Endothelial cell of umbilical vein (primary cell): ENCODE measurements around the gene LAMA5. TPM values are rescaled to one million over a fixed set of nuclear protein-coding genes. Genes with fewer than 3 reads are reported as not detected.

Experiments used
- BruUV-seq: library from RNA; stranded (reverse); fragments of 400-500 nt; replicated peaks from 2 replicates; lab custom pipeline; 2021; lab: Mats Ljungman, UMichigan
- CTCF ChIA-PET: fragments of 300-600, 350-600 bp; sonication (Branson Sonifier 250); formaldehyde crosslinking; loops from one replicate; lab custom pipeline; 2021; ENCODE audit warnings: antibody characterized with exemption, inconsistent platforms; lab: Charles Lee
- POLR2A ChIA-PET: fragments of 300-600, 350-600 bp; sonication (Branson Sonifier 250); formaldehyde crosslinking; loops from one replicate; lab custom pipeline; 2021; ENCODE audit warnings: antibody characterized with exemption, inconsistent platforms; lab: Charles Lee
- DNase-seq: peaks from one replicate; pipeline ENCODE4 v3.0.0-alpha.2; 2011; ENCODE audit warnings: low read depth, low spot score
- FAIRE-seq: peaks from 2 replicates; lab custom pipeline; 2011; peaks lifted over from hg19 to GRCh38; lab: Jason Lieb, UNC
- H2AFZ ChIP-seq: 2 replicates; pipeline ENCODE4 v1.6.0; 2012; ENCODE audit warnings: low read depth, low read length, control low read depth, inconsistent platforms
- H3K27ac ChIP-seq: 2 replicates; pipeline ENCODE4 v1.5.1; 2011; ENCODE audit warnings: low read depth, mild to moderate bottlenecking, control low read depth, low read length, moderate library complexity; ENCODE audit not compliant: insufficient read depth
- H3K27me3 ChIP-seq, 2 experiments: 2 replicates each; pipeline versions ENCODE4 v1.6.0 to v1.6.1; 2011; ENCODE audit warnings: low read length in 2 of 2, mixed read lengths in 1 of 2; ENCODE audit not compliant: control insufficient read depth in 2 of 2, insufficient read depth in 2 of 2
- H3K36me3 ChIP-seq, 2 experiments: 2 replicates in 1 of 2; 3 replicates in 1 of 2; pipeline ENCODE4 v1.5.1; 2011; ENCODE audit warnings: low read length in 2 of 2, mild to moderate bottlenecking in 1 of 2, moderate library complexity in 1 of 2; ENCODE audit not compliant: control insufficient read depth in 2 of 2, insufficient read depth in 2 of 2; ENCODE audit errors: extremely low read depth in 1 of 2
- H3K4me1 ChIP-seq: 3 replicates; pipeline ENCODE4 v1.5.1; 2011; ENCODE audit warnings: mild to moderate bottlenecking, low read length; ENCODE audit not compliant: control insufficient read depth, insufficient read depth; ENCODE audit errors: extremely low read depth
- H3K4me2 ChIP-seq: 2 replicates; pipeline ENCODE4 v1.6.1; 2011; ENCODE audit warnings: low read length, control low read depth, mixed read lengths; ENCODE audit not compliant: insufficient read depth
- H3K4me3 ChIP-seq, 3 experiments: fragments of 200-600 bp in 1 of 3; sonication (generic), shearing (Covaris generic) in 1 of 3; replicated peaks in 1 of 3; 2 replicates each; pipeline ENCODE4 v1.5.1; 2011 to 2016; ENCODE audit warnings: control low read depth in 3 of 3, low read length in 3 of 3, mild to moderate bottlenecking in 2 of 3, inconsistent platforms in 1 of 3, low read depth in 1 of 3, moderate library complexity in 1 of 3; ENCODE audit not compliant: insufficient read depth in 1 of 3
- H3K79me2 ChIP-seq: 2 replicates; pipeline ENCODE4 v1.6.0; 2012; ENCODE audit warnings: low read length, inconsistent platforms; ENCODE audit not compliant: control insufficient read depth, insufficient read depth
- H3K9ac ChIP-seq: replicated peaks from 2 replicates; pipeline ENCODE3; 2011; ENCODE audit warnings: low read length, control low read depth; ENCODE audit not compliant: insufficient read depth; ENCODE audit errors: extremely low read depth
- H3K9me1 ChIP-seq: replicated peaks from 3 replicates; pipeline ENCODE4 v1.6.0; 2011; ENCODE audit warnings: mild to moderate bottlenecking, low read length; ENCODE audit not compliant: control insufficient read depth, insufficient read depth; ENCODE audit errors: extremely low read depth
- H3K9me3 ChIP-seq: replicated peaks from 2 replicates; pipeline ENCODE4 v1.5.1; 2012; ENCODE audit warnings: low read length, inconsistent platforms; ENCODE audit not compliant: control insufficient read depth, insufficient read depth
- H4K20me1 ChIP-seq: replicated peaks from 2 replicates; pipeline ENCODE3; 2011; ENCODE audit warnings: mild to moderate bottlenecking, low read length; ENCODE audit not compliant: control insufficient read depth, insufficient read depth; ENCODE audit errors: extremely low read depth
- EZH2 ChIP-seq: IDR thresholded peaks from 2 replicates; pipeline ENCODE4 v1.6.1; 2012; ENCODE audit warnings: borderline replicate concordance, low read depth, mild to moderate bottlenecking, moderate library complexity, low read length, inconsistent platforms; ENCODE audit not compliant: severe bottlenecking
- FOS ChIP-seq: IDR thresholded peaks from 2 replicates; pipeline ENCODE4 v1.6.1; 2011; ENCODE audit warnings: mild to moderate bottlenecking, low read length, moderate library complexity, borderline replicate concordance; ENCODE audit not compliant: insufficient read depth
- GATA2 ChIP-seq: IDR thresholded peaks from 2 replicates; pipeline ENCODE4 v1.7.0; 2011; ENCODE audit warnings: low read depth, mild to moderate bottlenecking, moderate library complexity, mixed read lengths, low read length; ENCODE audit not compliant: insufficient read length, insufficient read depth
- JUN ChIP-seq: IDR thresholded peaks from 2 replicates; pipeline ENCODE4 v1.6.1; 2011; ENCODE audit warnings: borderline replicate concordance, low read depth; ENCODE audit not compliant: insufficient read length, insufficient read depth
- MYC ChIP-seq: IDR thresholded peaks from one replicate; pipeline ENCODE4 v1.6.1; 2011; ENCODE audit warnings: mild to moderate bottlenecking, low read depth, low read length
- POLR2A ChIP-seq: IDR thresholded peaks from 2 replicates; pipeline ENCODE4 v1.6.1; 2012; ENCODE audit warnings: low read depth, mild to moderate bottlenecking, control low read depth, low read length
- POLR2AphosphoS5 ChIP-seq: IDR thresholded peaks from 2 replicates; pipeline ENCODE4 v1.6.1; 2012; ENCODE audit warnings: low read depth, mild to moderate bottlenecking, control low read depth, low read length, moderate library complexity; ENCODE audit not compliant: insufficient read depth
- dilution Hi-C: fragments of 300-500 bp; cut with MboI; formaldehyde crosslinking; loops from one replicate; pipeline ENCODE4 v1.15.0; 2019; ENCODE audit warnings: low sequenced_read_pairs; ENCODE audit not compliant: extremely low pct_ligation_motif_present
- intact Hi-C: fragments of 100-400 bp; cut with micrococcal nuclease; formaldehyde crosslinking; loops from one replicate; pipeline ENCODE4 v1.10.0; 2022
- polyA plus RNA-seq, 4 experiments: library from polyadenylated mRNA; depleted of rRNA in 3 of 4; stranded (reverse) in 3 of 4; unstranded in 1 of 4; fragments of >200 nt; gene quantifications; 2 replicates each; pipeline versions ENCODE4 v1.2.1 to v1.2.3, GENCODE V29; 2011 to 2012; ENCODE audit warnings: missing spikeins in 1 of 4
- total RNA-seq: library from RNA; stranded (reverse); gene quantifications from 2 replicates; pipeline ENCODE4 v1.2.3, GENCODE V29; 2021
- TF ChIP-seq, protein P1 (sequence below), 2 donors: IDR thresholded peaks; 1 replicate in 1 of 2; 2 replicates in 1 of 2; pipeline ENCODE4 v1.5.1; 2011; ENCODE audit warnings: low read length in 2 of 2, mild to moderate bottlenecking in 2 of 2, moderate library complexity in 2 of 2, control low read depth in 1 of 2, inconsistent platforms in 1 of 2, low read depth in 1 of 2; ENCODE audit not compliant: insufficient read depth in 1 of 2; ENCODE audit errors: extremely low read depth in 1 of 2
- TF ChIP-seq, protein P2 (sequence below): IDR thresholded peaks from 2 replicates; pipeline ENCODE4 v1.6.1; 2011; ENCODE audit not compliant: insufficient read depth, insufficient read length

LAMA5 gene
- total and polyA plus RNA-seq, 2 donors (not counting 3 experiments of a cell fraction or from before 2014, with no cell fraction given), result 24.0 to 145 TPM

DNA sequence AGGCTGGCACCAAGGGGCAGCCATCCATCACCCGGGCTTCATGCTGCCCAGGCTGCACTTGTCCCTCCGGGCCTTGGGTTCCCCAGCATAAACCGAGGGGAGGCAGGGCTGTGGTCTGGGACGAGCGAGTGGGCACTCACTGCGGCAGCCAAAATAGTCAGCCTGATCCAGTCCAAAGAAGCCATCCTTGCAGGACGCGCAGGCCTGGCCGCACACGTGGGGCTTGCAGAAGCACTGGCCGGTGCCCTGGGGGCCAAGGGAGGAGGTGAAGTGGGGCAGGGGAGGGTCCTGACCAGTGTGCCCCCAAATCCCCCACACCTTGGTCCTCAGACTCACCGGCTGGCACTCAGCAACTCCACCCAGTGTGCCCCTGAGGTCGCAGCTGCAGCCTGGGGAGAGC lies 32.2 kb downstream of the LAMA5 start:
- Histone ChIP-seq H3K4me2 (no peak overlapping the region), H3K9ac (no peak overlapping the region), H3K9me3 (no peaks in the 10 kb centered on the region), H3K27ac (no peak overlapping the region), H3K4me3 (no peak overlapping the region), H3K9me1 (no peaks in the 10 kb centered on the region), H3K36me3 (peaks cover 5 to 55% of the 10 kb centered on the region in 2 experiments), H3K4me1 (no peaks in the 10 kb centered on the region), H3K27me3 (no peaks in the 10 kb centered on the region), H2AFZ (no peak overlapping the region), H4K20me1 (no peaks in the 10 kb centered on the region), H3K79me2 (no peaks in the 10 kb centered on the region)
- no TSS peak for BruUV-seq
- ChIA-PET CTCF (no interaction called here), POLR2A (no interaction called here)
- TF ChIP-seq MYC (no peak), JUN (no peak), POLR2AphosphoS5 (no peak), GATA2 (no peak), EZH2 (no peak), POLR2A (no peak), FOS (no peak)
- TF ChIP-seq, protein P1, sequence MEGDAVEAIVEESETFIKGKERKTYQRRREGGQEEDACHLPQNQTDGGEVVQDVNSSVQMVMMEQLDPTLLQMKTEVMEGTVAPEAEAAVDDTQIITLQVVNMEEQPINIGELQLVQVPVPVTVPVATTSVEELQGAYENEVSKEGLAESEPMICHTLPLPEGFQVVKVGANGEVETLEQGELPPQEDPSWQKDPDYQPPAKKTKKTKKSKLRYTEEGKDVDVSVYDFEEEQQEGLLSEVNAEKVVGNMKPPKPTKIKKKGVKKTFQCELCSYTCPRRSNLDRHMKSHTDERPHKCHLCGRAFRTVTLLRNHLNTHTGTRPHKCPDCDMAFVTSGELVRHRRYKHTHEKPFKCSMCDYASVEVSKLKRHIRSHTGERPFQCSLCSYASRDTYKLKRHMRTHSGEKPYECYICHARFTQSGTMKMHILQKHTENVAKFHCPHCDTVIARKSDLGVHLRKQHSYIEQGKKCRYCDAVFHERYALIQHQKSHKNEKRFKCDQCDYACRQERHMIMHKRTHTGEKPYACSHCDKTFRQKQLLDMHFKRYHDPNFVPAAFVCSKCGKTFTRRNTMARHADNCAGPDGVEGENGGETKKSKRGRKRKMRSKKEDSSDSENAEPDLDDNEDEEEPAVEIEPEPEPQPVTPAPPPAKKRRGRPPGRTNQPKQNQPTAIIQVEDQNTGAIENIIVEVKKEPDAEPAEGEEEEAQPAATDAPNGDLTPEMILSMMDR (IDR thresholded peaks at IDR 0.05; ENCODE audit: extremely low read depth in 1 of 2, insufficient read depth in 1 of 2, low read depth in 1 of 2, low read length in 2 of 2), result no peak
- TF ChIP-seq, protein P2, sequence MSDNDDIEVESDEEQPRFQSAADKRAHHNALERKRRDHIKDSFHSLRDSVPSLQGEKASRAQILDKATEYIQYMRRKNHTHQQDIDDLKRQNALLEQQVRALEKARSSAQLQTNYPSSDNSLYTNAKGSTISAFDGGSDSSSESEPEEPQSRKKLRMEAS, result no peak
- dilution Hi-C loops (no loop called here), intact Hi-C loops (no loop called here)
- FAIRE-seq, result no peak
- DNase-seq, result no peak
